Activated CD8-positive, alpha-beta T cell treated with anti-CD3 and anti-CD28 coated beads, Interleukin-2, amount 10 ng/mL, durations not matched to agents 7 days and 5 days (primary cell): ENCODE results near the gene CHD2. TPM values are rescaled to one million over a fixed set of nuclear protein-coding genes. Genes with fewer than 3 reads are reported as not detected.

Source experiments
- ATAC-seq: fragments of 150-1000 bp; cut with Tn5 transposase; one replicate; pipeline ENCODE4 v1.10.0; 2021; ENCODE audit warnings: moderate library complexity
- CTCF ChIA-PET: fragments of 350-600 bp; sonication (Branson Sonifier 250); formaldehyde crosslinking; loops from one replicate; lab custom pipeline; 2021; ENCODE audit warnings: antibody characterized with exemption; lab: Charles Lee
- POLR2A ChIA-PET: fragments of 350-600 bp; sonication (Branson Sonifier 250); formaldehyde crosslinking; loops from one replicate; lab custom pipeline; 2021; ENCODE audit warnings: antibody characterized with exemption; lab: Charles Lee
- DNase-seq: peaks from one replicate; pipeline ENCODE4 v3.0.0-alpha.2; 2020
- H3K27ac Mint-ChIP-seq: one replicate; pipeline ENCODE4 v1.8.0; 2021; ENCODE audit warnings: mild to moderate bottlenecking, mixed read lengths
- H3K27me3 Mint-ChIP-seq: one replicate; pipeline ENCODE4 v1.8.0; 2021; ENCODE audit warnings: low read depth, mixed read lengths
- H3K36me3 Mint-ChIP-seq: one replicate; pipeline ENCODE4 v1.8.0; 2021; ENCODE audit warnings: low read depth, mixed read lengths
- H3K4me1 Mint-ChIP-seq: one replicate; pipeline ENCODE4 v1.8.0; 2021; ENCODE audit warnings: low read depth, mixed read lengths
- H3K4me3 Mint-ChIP-seq: one replicate; pipeline ENCODE4 v1.8.0; 2021; ENCODE audit warnings: mild to moderate bottlenecking, mixed read lengths
- H3K9me3 Mint-ChIP-seq: one replicate; pipeline ENCODE4 v1.8.0; 2022; ENCODE audit warnings: mixed read lengths; ENCODE audit not compliant: insufficient read depth
- total RNA-seq, 2 experiments: library from RNA; stranded (reverse); gene quantifications; one replicate each; pipeline ENCODE4 v1.2.3, GENCODE V29; 2021

Gene CHD2
- total RNA-seq, 2 experiments from 2014 or later, result 137 to 144 TPM

DNA sequence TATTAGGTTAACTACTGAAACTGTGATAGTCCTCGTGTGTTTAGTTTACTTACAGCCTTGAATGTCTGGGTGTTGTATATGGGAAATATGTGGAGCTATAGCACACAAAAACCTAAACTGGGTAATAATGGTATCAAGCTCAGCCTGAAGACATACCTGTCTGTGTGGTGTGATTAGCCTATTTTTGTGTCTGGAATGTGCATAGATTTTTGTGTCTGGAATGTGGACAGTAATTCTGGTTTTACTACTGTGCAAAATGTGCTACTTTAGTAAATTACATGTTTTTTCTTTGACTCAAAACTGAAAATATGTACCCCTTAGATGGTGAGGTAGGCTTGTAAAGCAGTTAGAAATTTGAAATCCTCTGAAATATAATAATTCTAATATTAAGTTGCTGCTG lies 43.5 kb downstream of the CHD2 start:
- Mint-ChIP-seq H3K27me3 (no peaks in the 10 kb centered on the region), H3K9me3 (peaks cover 18% of the 10 kb centered on the region), H3K36me3 (peaks cover 89% of the 10 kb centered on the region), H3K4me3 (no peak overlapping the region), H3K4me1 (no peaks in the 10 kb centered on the region), H3K27ac (no peak overlapping the region)
- no peak for ATAC-seq
- DNase-seq, result no peak
- CTCF ChIA-PET, result interaction anchor here (0.9 to 2.0 kb wide), 3 partner anchors 22 to 87 kb away, joined by 3 to 5 read pairs (median 3); no protein-coding TSS in a partner anchor
- POLR2A ChIA-PET, result interaction anchor here (0.6 kb wide), 1 partner anchor 10 kb away, joined by 3 read pairs; no protein-coding TSS in a partner anchor

DNA sequence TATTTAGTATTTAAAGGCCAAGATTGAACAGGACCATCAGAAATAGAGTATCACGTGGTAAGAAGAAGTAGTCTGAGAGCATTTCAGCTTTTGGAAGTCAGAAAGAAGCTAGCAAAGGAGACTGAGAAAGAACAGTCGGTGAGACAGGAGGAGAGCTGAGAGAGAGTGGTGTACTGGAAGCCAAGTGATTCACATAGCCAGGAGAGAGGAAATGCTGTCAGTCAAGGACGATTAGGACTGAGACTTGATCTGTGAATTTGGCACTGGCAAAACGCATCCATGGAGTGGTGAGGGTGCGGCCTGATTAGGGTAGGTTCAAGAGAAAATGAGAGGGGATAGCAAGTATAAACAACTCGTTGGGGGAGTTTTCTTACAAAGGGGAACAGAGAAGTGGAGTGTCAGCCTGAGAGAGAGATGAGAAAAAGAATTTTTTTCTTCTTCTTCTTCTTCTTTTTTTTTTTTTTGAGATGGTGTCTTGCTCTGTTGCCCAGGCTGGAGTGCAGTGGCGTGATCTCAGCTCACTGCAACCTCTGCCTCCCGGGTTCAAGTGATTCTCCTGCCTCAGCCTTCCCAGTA lies 44.9 kb downstream of the CHD2 start:
- Mint-ChIP-seq H3K27ac (no peak overlapping the region), H3K36me3 (peaks cover 90% of the 10 kb centered on the region), H3K4me1 (no peaks in the 10 kb centered on the region), H3K27me3 (no peaks in the 10 kb centered on the region), H3K4me3 (no peak overlapping the region), H3K9me3 (peaks cover 32% of the 10 kb centered on the region)
- ATAC-seq (no peak), DNase-seq (no peak)
- ChIA-PET POLR2A (no interaction called here), CTCF (interaction anchor here (1.2 kb wide), 1 partner anchor 8 kb away, joined by 5 read pairs; no protein-coding TSS in a partner anchor)

DNA sequence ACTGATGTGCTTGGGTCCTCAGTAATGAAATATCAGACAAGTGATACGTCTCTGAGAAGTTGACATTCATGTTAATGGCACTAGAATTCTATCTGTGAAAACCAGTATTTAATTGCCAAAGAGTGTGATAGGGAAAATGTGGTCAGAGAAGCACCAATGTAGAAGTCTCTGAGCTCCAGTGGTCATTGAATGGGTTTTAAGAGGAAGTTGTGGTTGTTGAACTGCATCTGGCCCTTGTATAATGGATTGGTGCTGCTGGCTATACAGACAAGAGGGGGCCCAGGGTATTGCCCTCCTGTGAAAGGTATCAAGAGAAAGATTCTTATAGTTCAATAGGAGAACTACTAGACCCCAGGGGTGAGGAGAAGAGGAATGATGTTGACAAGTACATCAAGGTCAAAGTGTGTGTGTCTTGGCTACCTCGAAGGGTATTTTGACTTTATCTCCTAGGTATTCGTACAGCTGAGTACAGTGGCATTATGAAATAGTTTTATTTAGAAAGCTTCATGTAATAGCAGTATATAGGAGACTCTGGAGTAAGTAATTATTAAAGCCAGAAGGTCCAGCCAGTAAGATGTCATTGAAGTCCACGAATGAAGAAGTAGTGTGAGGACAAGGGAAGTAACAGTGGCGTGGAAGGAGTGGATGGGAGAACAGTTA lies 47.1 kb downstream of the CHD2 start:
- no peak for DNase-seq
- Mint-ChIP-seq H3K27me3 (no peaks in the 10 kb centered on the region), H3K27ac (no peak overlapping the region), H3K36me3 (peaks cover 97% of the 10 kb centered on the region), H3K9me3 (peaks cover 42% of the 10 kb centered on the region), H3K4me1 (no peaks in the 10 kb centered on the region), H3K4me3 (no peak overlapping the region)
- CTCF ChIA-PET, result interaction anchor here (1.3 kb wide), 1 partner anchor 26 kb away, joined by 3 read pairs; no protein-coding TSS in a partner anchor
- no peak for ATAC-seq
- POLR2A ChIA-PET, result no interaction called here

DNA sequence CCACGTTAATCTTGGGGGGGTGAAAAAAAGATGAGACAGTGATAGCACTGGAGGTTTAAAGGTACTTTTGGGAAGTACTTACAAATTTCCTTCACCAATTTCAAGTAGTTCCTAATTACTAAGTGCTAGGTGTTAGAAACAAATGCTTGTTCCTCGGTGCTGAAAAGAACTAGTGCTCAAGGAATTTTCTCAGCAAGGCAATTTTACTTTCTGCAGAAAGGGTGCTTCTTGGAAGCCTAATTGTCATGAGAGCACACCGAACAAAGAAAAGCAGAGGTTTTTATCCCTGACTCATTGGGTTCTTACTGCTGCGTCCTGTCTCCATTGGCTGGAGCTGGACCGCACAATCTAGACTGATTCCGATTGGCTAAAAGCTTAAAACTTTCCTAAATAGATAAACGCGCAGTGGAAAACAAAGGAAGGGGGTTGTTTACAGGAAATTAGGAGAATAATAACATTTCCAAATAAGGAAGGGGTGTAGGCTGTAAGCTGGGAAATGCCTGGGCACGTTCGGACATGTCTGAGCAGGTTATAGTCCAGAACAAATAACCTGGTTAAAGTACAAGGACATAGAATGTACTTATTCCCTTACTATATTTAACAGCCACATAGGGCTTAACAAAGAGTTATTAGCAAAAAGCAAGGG lies 49.6 kb downstream of the CHD2 start:
- peaks cover 42% of the 10 kb centered on the region for H3K9me3 Mint-ChIP-seq
- CTCF ChIA-PET, result interaction anchor here (2.0 kb wide), 1 partner anchor 153 kb away, joined by 6 read pairs; no protein-coding TSS in a partner anchor
- peaks cover 88% of the 10 kb centered on the region for H3K36me3 Mint-ChIP-seq
- POLR2A ChIA-PET, result no interaction called here
- no peak overlapping the region for H3K4me3 Mint-ChIP-seq
- no peak for DNase-seq
- peak overlapping the region; percentile 30 for H3K27ac Mint-ChIP-seq
- H3K27me3 Mint-ChIP-seq, result no peaks in the 10 kb centered on the region
- no peak for ATAC-seq
- no peaks in the 10 kb centered on the region for H3K4me1 Mint-ChIP-seq

DNA sequence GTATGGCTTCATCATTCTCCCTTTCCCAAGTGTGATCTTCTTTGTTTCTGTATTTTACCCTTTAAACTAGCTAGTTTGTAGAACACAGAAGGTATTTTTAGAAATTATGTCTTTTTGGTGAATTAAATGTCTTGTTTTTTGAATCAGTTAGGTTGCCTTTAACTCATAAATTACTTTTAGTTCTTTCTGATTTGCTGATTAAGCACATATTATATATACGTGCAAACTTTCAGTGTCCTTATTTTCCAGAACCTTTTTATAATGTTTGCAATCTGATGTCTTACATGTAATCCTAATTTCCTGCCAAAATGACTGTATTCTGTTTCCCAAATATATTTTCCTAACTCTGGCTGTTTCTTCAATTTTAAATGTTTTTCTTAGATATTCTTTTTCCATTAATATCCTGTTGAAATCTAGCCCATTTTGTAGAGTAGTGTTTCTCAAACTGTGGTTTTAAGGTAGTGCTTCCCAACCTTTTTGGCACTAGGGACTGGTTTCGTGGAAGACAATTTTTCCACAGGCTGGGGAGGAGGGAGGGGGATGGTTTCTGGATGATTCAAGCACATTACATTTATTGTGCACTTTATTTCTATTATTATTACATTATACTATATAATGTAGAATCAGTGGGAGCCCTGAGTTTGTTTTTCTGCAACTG lies 51.8 kb downstream of the CHD2 start:
- CTCF ChIA-PET, result no interaction called here
- Mint-ChIP-seq H3K27ac (no peak overlapping the region), H3K4me3 (no peak overlapping the region), H3K4me1 (peaks cover 1% of the 10 kb centered on the region), H3K36me3 (peaks cover 90% of the 10 kb centered on the region), H3K27me3 (no peaks in the 10 kb centered on the region), H3K9me3 (peaks cover 38% of the 10 kb centered on the region)
- ATAC-seq (no peak), DNase-seq (no peak)
- POLR2A ChIA-PET, result interaction anchor here (0.5 kb wide), 1 partner anchor 52 kb away, joined by 3 read pairs; the partner anchor contains the start of gene CHD2

DNA sequence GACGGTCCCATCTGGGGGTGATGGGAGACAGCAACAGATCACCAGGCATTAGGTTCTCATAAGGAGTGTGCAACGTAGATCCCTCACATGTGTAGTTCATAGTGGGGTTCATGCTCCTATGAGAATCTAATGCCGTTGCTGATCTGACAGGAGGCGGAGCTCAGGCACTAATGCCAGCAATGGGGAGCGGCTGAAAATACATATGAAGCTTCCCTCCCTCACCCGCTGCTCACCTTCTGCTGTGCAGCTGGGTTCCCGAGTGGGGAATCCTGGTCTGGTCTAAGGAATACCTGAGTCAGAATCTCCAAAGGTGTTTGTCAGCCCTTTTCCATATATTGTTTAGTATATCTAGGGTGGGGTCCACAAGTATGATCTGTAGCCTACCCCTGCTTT lies 52.3 kb downstream of the CHD2 start:
- ChIA-PET POLR2A (interaction anchor here (0.5 kb wide), 1 partner anchor 52 kb away, joined by 3 read pairs; the partner anchor contains the start of gene CHD2), CTCF (interaction anchor here (2.3 kb wide), 1 partner anchor 17 kb away, joined by 4 read pairs; no protein-coding TSS in a partner anchor)
- DNase-seq, result no peak
- peak; percentile 34 for ATAC-seq
- H3K4me3 Mint-ChIP-seq, result no peak overlapping the region
- peaks cover 90% of the 10 kb centered on the region for H3K36me3 Mint-ChIP-seq
- no peak overlapping the region for H3K27ac Mint-ChIP-seq
- H3K4me1 Mint-ChIP-seq, result peaks cover 6% of the 10 kb centered on the region
- H3K27me3 Mint-ChIP-seq, result no peaks in the 10 kb centered on the region
- peaks cover 33% of the 10 kb centered on the region for H3K9me3 Mint-ChIP-seq

DNA sequence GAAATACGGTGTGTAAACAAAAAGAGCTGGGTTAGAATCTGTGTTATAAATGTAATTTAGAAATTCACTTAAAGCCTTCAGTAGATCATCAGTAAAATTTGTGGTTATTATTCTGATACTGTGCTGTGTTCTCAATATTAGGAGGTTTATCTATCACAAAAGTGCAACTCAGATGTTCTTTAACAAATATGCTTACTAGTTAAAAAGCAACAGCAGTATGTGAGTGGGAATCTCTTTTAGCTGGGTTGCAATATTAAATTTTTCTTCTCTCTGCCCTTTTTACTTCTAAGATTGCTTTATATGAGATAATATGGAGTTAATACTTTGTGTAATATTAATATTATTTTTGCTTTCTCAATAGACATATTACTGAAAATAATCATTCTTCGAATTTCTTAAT lies 53.4 kb downstream of the CHD2 start:
- Mint-ChIP-seq H3K9me3 (peaks cover 24% of the 10 kb centered on the region), H3K27me3 (no peaks in the 10 kb centered on the region), H3K4me3 (no peak overlapping the region), H3K4me1 (peaks cover 13% of the 10 kb centered on the region), H3K27ac (peak overlapping the region; percentile 63), H3K36me3 (peaks cover 88% of the 10 kb centered on the region)
- ChIA-PET CTCF (interaction anchor here (1.3 to 2.3 kb wide), 6 partner anchors 16 to 156 kb away, joined by 4 to 5 read pairs (median 5); no protein-coding TSS in a partner anchor), POLR2A (no interaction called here)
- no peak for DNase-seq
- no peak for ATAC-seq

DNA sequence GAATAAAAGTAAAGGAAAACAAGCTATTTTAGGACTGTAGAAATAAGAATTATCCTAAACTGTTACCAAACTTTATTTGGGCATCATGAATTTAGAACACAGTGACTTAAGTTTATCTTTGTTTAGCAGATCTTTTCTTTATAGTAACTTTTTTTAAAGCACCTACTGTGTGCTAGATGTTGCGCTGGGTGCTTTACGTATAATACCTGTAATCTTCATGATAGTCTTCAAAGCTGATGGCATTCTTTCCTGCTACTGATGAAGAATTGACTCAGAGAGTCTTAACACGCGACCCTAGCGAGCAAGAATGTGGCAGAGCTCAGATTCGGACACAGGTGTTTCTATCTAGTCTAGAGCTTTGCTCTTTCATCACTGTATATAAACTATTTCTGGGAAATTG lies 53.9 kb downstream of the CHD2 start:
- POLR2A ChIA-PET, result no interaction called here

DNA sequence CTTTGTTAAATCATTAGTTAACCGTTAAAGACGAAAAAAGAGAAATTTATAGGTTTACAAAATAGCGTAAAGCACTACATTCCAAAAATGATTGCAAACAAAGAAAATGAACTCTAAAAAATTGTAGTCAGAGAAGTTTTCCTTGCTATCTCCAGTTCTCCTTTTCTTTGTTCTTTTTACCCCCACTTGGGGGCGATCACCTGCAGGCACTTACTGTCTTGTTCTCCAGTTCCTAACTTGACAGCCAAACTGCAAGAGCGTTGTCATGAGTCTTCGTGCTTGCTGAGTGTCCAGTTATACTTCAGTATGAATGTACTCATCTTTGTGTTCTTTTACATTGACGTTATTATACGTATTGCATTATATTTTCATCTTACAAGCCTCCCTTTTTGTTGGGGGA lies 54.5 kb downstream of the CHD2 start:
- ATAC-seq, result no peak
- H3K36me3 Mint-ChIP-seq, result peaks cover 88% of the 10 kb centered on the region
- H3K27me3 Mint-ChIP-seq, result no peaks in the 10 kb centered on the region
- POLR2A ChIA-PET, result no interaction called here
- H3K27ac Mint-ChIP-seq, result no peak overlapping the region
- H3K4me3 Mint-ChIP-seq, result no peak overlapping the region
- peaks cover 14% of the 10 kb centered on the region for H3K9me3 Mint-ChIP-seq
- DNase-seq, result no peak
- CTCF ChIA-PET, result interaction anchor here (0.8 to 2.3 kb wide), 11 partner anchors 9 to 157 kb away, joined by 3 to 5 read pairs (median 4); no protein-coding TSS in a partner anchor
- peaks cover 13% of the 10 kb centered on the region for H3K4me1 Mint-ChIP-seq

More for the DNA sequence above, 53.9 kb downstream of the CHD2 start:
- H3K27me3 Mint-ChIP-seq, result no peaks in the 10 kb centered on the region
- no peak for DNase-seq
- peaks cover 20% of the 10 kb centered on the region for H3K9me3 Mint-ChIP-seq
- no peak for ATAC-seq
- peaks cover 88% of the 10 kb centered on the region for H3K36me3 Mint-ChIP-seq
- CTCF ChIA-PET, result interaction anchor here (0.8 to 2.3 kb wide), 11 partner anchors 9 to 157 kb away, joined by 3 to 5 read pairs (median 4); no protein-coding TSS in a partner anchor
- peaks cover 13% of the 10 kb centered on the region for H3K4me1 Mint-ChIP-seq
- no peak overlapping the region for H3K27ac Mint-ChIP-seq
- no peak overlapping the region for H3K4me3 Mint-ChIP-seq

DNA sequence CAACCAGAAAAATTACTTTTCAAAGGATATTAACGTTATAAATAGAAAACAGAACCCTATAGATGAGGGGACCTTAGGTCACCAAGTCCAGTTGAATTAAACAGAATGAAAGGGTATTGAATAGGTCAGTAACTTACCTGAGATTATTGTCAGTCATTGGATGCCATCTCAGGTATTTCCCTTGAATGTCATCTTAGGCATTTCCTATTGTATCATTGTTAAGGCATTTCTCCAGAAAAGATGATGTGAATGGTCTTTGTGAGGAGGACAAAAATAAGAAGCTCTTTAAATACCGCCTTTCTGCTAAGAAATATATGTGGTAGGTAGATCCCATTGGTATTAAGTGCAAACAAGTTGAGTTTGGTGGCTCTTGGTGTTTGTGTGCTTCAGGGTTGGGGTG lies 55.6 kb downstream of the CHD2 start:
- peaks cover 83% of the 10 kb centered on the region for H3K36me3 Mint-ChIP-seq
- ChIA-PET POLR2A (interaction anchor here (0.6 kb wide), 1 partner anchor 23 kb away, joined by 5 read pairs; no protein-coding TSS in a partner anchor), CTCF (interaction anchor here (0.5 to 1.6 kb wide), 4 partner anchors 9 to 148 kb away, joined by 3 to 4 read pairs (median 4); no protein-coding TSS in a partner anchor)
- no peaks in the 10 kb centered on the region for H3K27me3 Mint-ChIP-seq
- H3K27ac Mint-ChIP-seq, result peak overlapping the region; percentile 14
- H3K4me3 Mint-ChIP-seq, result no peak overlapping the region
- H3K9me3 Mint-ChIP-seq, result peaks cover 3% of the 10 kb centered on the region
- ATAC-seq (no peak), DNase-seq (no peak)
- H3K4me1 Mint-ChIP-seq, result peaks cover 16% of the 10 kb centered on the region

DNA sequence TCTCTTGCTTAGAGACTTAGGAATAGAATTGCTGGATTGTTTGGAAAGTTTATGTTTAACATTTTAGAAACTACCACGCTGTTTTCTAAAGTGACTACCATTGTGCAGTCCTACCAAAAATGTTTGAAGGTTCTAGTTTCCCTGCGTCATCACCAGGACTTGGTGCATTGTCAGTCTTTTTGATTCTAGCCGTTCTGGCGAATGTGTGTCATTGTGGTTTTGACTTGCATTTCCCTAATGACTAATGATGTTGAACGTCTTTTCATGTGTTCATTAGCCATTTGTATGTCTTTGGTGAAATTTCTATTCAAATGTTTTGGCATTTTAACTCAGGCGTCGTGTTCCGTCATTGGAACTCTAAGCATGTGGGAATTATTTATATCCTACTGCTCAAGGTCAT lies 58.0 kb downstream of the CHD2 start:
- ATAC-seq (peak; percentile 38), DNase-seq (peak; percentile 38)
- ChIA-PET CTCF (no interaction called here), POLR2A (no interaction called here)
- Mint-ChIP-seq H3K36me3 (peaks cover 85% of the 10 kb centered on the region), H3K9me3 (no peaks in the 10 kb centered on the region), H3K4me3 (no peak overlapping the region), H3K4me1 (peaks cover 19% of the 10 kb centered on the region), H3K27ac (peak overlapping the region; percentile 69), H3K27me3 (no peaks in the 10 kb centered on the region)
